Embryonic facial prominence (tissue), 1 donor: ENCODE measurements around the gene TMEM87A.
A peak's percentile ranks its signal among the peaks of the same experiment; 100 is the strongest.
"Not testable (repeated sequence)": the region's sequence is repeated elsewhere in the genome, so short reads cannot be mapped to it uniquely, and the experiment has no call there.

Experiments used
- DNase-seq: peaks from one replicate; pipeline ENCODE4 v3.0.0-alpha.2; 2016; ENCODE audit errors: extremely low spot score

Gene TMEM87A

GRCh38 chr15:42270551-42270950, 2.7 kb downstream of the TMEM87A start:
- DNase-seq = no peak

- DNase-seq = no peak
These were observed 5.9 kb downstream of the TMEM87A start for GRCh38 chr15:42267286-42267685.

- DNase-seq = no peak
These were observed 8.4 kb downstream of the TMEM87A start for GRCh38 chr15:42264795-42265194.

GRCh38 chr15:42253300-42253699, 19.9 kb downstream of the TMEM87A start:
- no peak for DNase-seq

- DNase-seq = no peak
These were observed 32.4 kb downstream of the TMEM87A start for GRCh38 chr15:42240823-42241222.

GRCh38 chr15:42239528-42240182, 33.6 kb downstream of the TMEM87A start:
- no peak for DNase-seq

- no peak for DNase-seq
These were observed 40.1 kb downstream of the TMEM87A start for GRCh38 chr15:42233107-42233506.

GRCh38 chr15:42232606-42233005, 40.6 kb downstream of the TMEM87A start:
- no peak for DNase-seq

GRCh38 chr15:42231088-42231487, 42.1 kb downstream of the TMEM87A start:
- DNase-seq = no peak

GRCh38 chr15:42228981-42229380, 44.3 kb downstream of the TMEM87A start:
- not testable (repeated sequence) for DNase-seq

GRCh38 chr15:42228036-42228435, 45.2 kb downstream of the TMEM87A start:
- DNase-seq = no peak

GRCh38 chr15:42226648-42227047, 46.6 kb downstream of the TMEM87A start:
- no peak for DNase-seq

- DNase-seq = no peak
These were observed 53.0 kb downstream of the TMEM87A start for GRCh38 chr15:42220216-42220615.

- DNase-seq = no peak
These were observed 54.2 kb downstream of the TMEM87A start for GRCh38 chr15:42218953-42219592.

GRCh38 chr15:42217568-42217967, 55.7 kb downstream of the TMEM87A start:
- DNase-seq = no peak

GRCh38 chr15:42215913-42216829, 57.1 kb downstream of the TMEM87A start:
- DNase-seq = peak; percentile 27

GRCh38 chr15:42214600-42214999, 58.6 kb downstream of the TMEM87A start:
- no peak for DNase-seq

GRCh38 chr15:42213511-42213910, 59.7 kb downstream of the TMEM87A start:
- no peak for DNase-seq

- DNase-seq = no peak
These were observed 62.5 kb downstream of the TMEM87A start for GRCh38 chr15:42210696-42211095.

GRCh38 chr15:42207674-42208579, 65.3 kb downstream of the TMEM87A start, which contains the start of gene VPS39:
TSS of gene VPS39 (minus strand) at chr15:42208304. CDS start at chr15:42208153, 151 bp downstream.
- DNase-seq = peak; percentile 82

GRCh38 chr15:42206406-42206805, 66.8 kb downstream of the TMEM87A start:
- peak; percentile 7 for DNase-seq
